Smooth muscle cell (in vitro differentiated cells): ENCODE results near the gene IKZF5. TPM values are rescaled to one million over a fixed set of nuclear protein-coding genes. Genes with fewer than 3 reads are reported as not detected.

Experiments used
- DNase-seq: peaks from one replicate; lab custom pipeline; 2025; ENCODE audit not compliant: unreplicated experiment; lab: John Stamatoyannopoulos, UW
- H2AFZ ChIP-seq: fragments of 200-600 bp; sonication (generic); 2 replicates; pipeline ENCODE4 v1.6.0; 2016; ENCODE audit warnings: antibody characterized with exemption, low read depth, mild to moderate bottlenecking
- H3F3A ChIP-seq: fragments of 200-600 bp; sonication (generic); 2 replicates; pipeline ENCODE4 v1.6.0; 2017; ENCODE audit warnings: antibody characterized with exemption, low read depth
- H3K27ac ChIP-seq: fragments of 200-600 bp; sonication (generic); 2 replicates; pipeline ENCODE4 v1.5.1; 2016; ENCODE audit warnings: low read depth, mild to moderate bottlenecking
- H3K27me3 ChIP-seq: fragments of 200-600 bp; sonication (generic); 2 replicates; pipeline ENCODE4 v1.6.1; 2016; ENCODE audit warnings: low read depth, mild to moderate bottlenecking
- H3K36me3 ChIP-seq: fragments of 200-600 bp; sonication (generic); 2 replicates; pipeline ENCODE4 v1.5.1; 2016; ENCODE audit warnings: low read depth
- H3K4me1 ChIP-seq: fragments of 200-600 bp; sonication (generic); 2 replicates; pipeline ENCODE4 v1.5.1; 2016; ENCODE audit warnings: low read depth
- H3K4me2 ChIP-seq: fragments of 200-600 bp; sonication (generic); 2 replicates; pipeline ENCODE4 v1.6.0; 2016; ENCODE audit warnings: mild to moderate bottlenecking
- H3K4me3 ChIP-seq: fragments of 200-600 bp; sonication (generic); 2 replicates; pipeline ENCODE4 v1.5.1; 2016; ENCODE audit warnings: mild to moderate bottlenecking
- H3K79me2 ChIP-seq: fragments of 200-600 bp; sonication (generic); 2 replicates; pipeline ENCODE4 v1.6.0; 2016; ENCODE audit warnings: low read depth, mild to moderate bottlenecking
- H3K9ac ChIP-seq: fragments of 200-600 bp; sonication (generic); 2 replicates; pipeline ENCODE4 v1.6.0; 2016; ENCODE audit warnings: low read depth
- H3K9me3 ChIP-seq: fragments of 200-600 bp; sonication (generic); replicated peaks from 2 replicates; pipeline ENCODE4 v1.5.1; 2016; ENCODE audit warnings: low read depth
- H4K20me1 ChIP-seq: fragments of 200-600 bp; sonication (generic); 2 replicates; pipeline ENCODE4 v1.6.0; 2016; ENCODE audit warnings: low read depth
- CTCF ChIP-seq: fragments of 200-600 bp; sonication (generic); IDR thresholded peaks from 2 replicates; pipeline ENCODE4 v1.5.1; 2017; ENCODE audit warnings: borderline replicate concordance, mild to moderate bottlenecking, antibody characterized with exemption; ENCODE audit not compliant: insufficient read depth, poor library complexity, severe bottlenecking
- WGBS: methylation state at CpG from one replicate; pipeline ENCODE4 v1.1.7; 2016; ENCODE audit warnings: low lambda C conversion rate; 5-methylcytosine and 5-hydroxymethylcytosine counted together
- polyA plus RNA-seq: library from polyadenylated mRNA; unstranded; fragments of >200 nt; fragmentation: Nextera tagmentation; extraction: Ambion mirVana; gene quantifications from 2 replicates; pipeline ENCODE4 v1.2.1, GENCODE V29; 2016
- total RNA-seq: library from RNA; depleted of rRNA; stranded (reverse); fragments of >200 nt; gene quantifications from 2 replicates; pipeline ENCODE4 v1.2.3, GENCODE V29; 2014

The IKZF5 gene
- total and polyA plus RNA-seq, 2 experiments from 2014 or later, result 5.6 to 6.6 TPM

GRCh38 chr10:123031124-123031523 lies 22.5 kb upstream of the IKZF5 start:
- H3K27ac ChIP-seq, result no peak overlapping the region
- H3K27me3 ChIP-seq, result no peaks in the 10 kb centered on the region
- no peaks in the 10 kb centered on the region for H3K36me3 ChIP-seq
- 100% methylated on average over 1 of the region's 1 CpG for WGBS
- no peak for DNase-seq
- no peaks in the 10 kb centered on the region for H4K20me1 ChIP-seq
- H3F3A ChIP-seq, result no peaks in the 10 kb centered on the region
- no peak overlapping the region for H3K9ac ChIP-seq
- H3K4me3 ChIP-seq, result no peak overlapping the region
- no peaks in the 10 kb centered on the region for H3K9me3 ChIP-seq
- no peaks in the 10 kb centered on the region for H3K79me2 ChIP-seq
- H3K4me2 ChIP-seq, result no peak overlapping the region
- no peak for TF ChIP-seq CTCF
- H2AFZ ChIP-seq, result no peak overlapping the region
- no peaks in the 10 kb centered on the region for H3K4me1 ChIP-seq

DNA sequence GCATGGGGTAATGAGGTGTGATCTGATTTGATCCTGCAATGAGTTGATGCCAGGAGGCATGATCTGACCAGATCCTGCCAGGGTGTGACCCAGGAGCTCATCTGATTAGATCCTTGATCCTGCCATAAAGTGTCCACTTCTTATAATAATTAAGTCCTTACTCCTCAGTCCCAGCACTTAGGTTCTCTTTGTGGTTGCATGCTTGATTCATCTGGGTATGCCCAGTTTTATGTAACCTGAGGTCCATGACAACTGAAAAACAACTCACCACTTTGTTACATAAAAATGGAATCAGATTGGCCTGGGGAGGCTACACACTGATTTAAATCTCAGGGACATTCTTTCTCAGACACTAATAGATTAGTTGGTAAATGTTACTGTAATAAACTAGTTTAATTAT lies 19.3 kb upstream of the IKZF5 start:
- TF ChIP-seq CTCF, result no peak
- Histone ChIP-seq H3K27me3 (no peaks in the 10 kb centered on the region), H3K79me2 (no peaks in the 10 kb centered on the region), H3K4me3 (no peak overlapping the region), H2AFZ (no peak overlapping the region), H4K20me1 (no peaks in the 10 kb centered on the region), H3K27ac (no peak overlapping the region), H3K36me3 (no peaks in the 10 kb centered on the region), H3K4me1 (no peaks in the 10 kb centered on the region), H3K9me3 (no peaks in the 10 kb centered on the region), H3K9ac (no peak overlapping the region), H3K4me2 (no peak overlapping the region), H3F3A (no peaks in the 10 kb centered on the region)
- no peak for DNase-seq

DNA sequence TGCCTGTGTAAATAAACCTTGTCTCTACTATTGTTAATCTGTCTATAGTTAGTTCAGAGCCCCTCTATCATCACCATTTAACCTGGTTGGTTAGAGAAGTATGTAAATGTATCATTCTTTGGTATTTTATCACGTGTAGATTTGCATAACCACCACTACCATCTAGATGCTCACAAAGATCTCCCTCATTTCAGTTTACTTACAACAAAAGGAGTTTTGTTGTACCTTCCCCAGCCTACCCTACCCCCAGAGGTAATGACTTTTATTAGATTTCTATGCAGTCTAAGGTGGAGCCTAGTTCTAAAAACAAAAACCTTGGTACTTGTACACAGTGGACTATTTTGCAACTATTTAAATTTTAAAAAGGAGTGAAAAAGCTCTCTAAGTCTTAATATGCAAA lies 17.7 kb upstream of the IKZF5 start:
- Histone ChIP-seq H3K4me3 (no peak overlapping the region), H3K36me3 (no peaks in the 10 kb centered on the region), H2AFZ (no peak overlapping the region), H3K79me2 (no peaks in the 10 kb centered on the region), H3K4me2 (no peak overlapping the region), H3K9ac (no peak overlapping the region), H3K9me3 (no peaks in the 10 kb centered on the region), H3F3A (no peaks in the 10 kb centered on the region), H3K27ac (no peak overlapping the region), H3K4me1 (no peaks in the 10 kb centered on the region), H3K27me3 (no peaks in the 10 kb centered on the region), H4K20me1 (no peaks in the 10 kb centered on the region)
- no peak for TF ChIP-seq CTCF
- no peak for DNase-seq
- WGBS, result 73% methylated on average over 1 of the region's 1 CpG

DNA sequence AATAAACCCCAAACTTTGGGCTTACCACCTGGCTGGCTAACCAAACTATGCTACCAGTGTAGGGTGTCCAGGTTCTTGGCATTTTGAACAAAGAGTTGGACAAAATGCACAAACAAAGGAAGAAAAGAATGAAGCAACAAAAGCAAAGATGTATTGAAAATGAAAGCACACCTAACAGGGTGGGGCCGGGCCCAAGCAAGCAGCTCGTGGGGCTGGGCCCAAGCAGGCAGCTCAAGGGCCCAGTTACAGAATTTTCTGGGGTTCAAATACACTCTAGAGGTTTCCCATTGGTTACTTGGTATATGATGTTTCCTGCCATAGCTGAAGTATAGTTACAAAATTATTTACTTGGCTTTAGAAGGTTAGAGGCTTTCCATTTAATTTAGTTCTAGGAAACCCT lies 15.9 kb upstream of the IKZF5 start:
- TF ChIP-seq CTCF, result no peak
- Histone ChIP-seq H3K36me3 (no peaks in the 10 kb centered on the region), H2AFZ (no peak overlapping the region), H3K27me3 (no peaks in the 10 kb centered on the region), H3K4me3 (no peak overlapping the region), H3K9me3 (no peaks in the 10 kb centered on the region), H3K9ac (no peak overlapping the region), H4K20me1 (no peaks in the 10 kb centered on the region), H3K4me1 (no peaks in the 10 kb centered on the region), H3K79me2 (no peaks in the 10 kb centered on the region), H3K4me2 (no peak overlapping the region), H3F3A (no peaks in the 10 kb centered on the region), H3K27ac (no peak overlapping the region)
- WGBS, result 92% methylated on average over 2 of the region's 2 CpGs
- DNase-seq, result no peak
